HT-29 (cell line): ENCODE measurements around the gene COL8A2. TPM values are rescaled to one million over a fixed set of nuclear protein-coding genes. Genes with fewer than 3 reads are reported as not detected.

Experiments
- DNase-seq: peaks from one replicate; pipeline ENCODE4 v3.0.0-alpha.2; 2015; ENCODE audit warnings: low spot score
- total RNA-seq: library from RNA; depleted of rRNA; stranded (reverse); fragments of >200 nt; shearing (Covaris generic); gene quantifications from 2 replicates; pipeline ENCODE4 v1.2.3, GENCODE V29; 2014; rRNA removed

Gene COL8A2
- total RNA-seq, 1 experiment from 2014 or later: not detected

GRCh38 chr1:36067871-36068270 is 57.2 kb downstream of the COL8A2 start:
- no peak for DNase-seq

- no peak for DNase-seq
These were observed 62.7 kb downstream of the COL8A2 start for GRCh38 chr1:36062315-36062714.

GRCh38 chr1:36055706-36056105 is 69.3 kb downstream of the COL8A2 start:
- no peak for DNase-seq

DNA sequence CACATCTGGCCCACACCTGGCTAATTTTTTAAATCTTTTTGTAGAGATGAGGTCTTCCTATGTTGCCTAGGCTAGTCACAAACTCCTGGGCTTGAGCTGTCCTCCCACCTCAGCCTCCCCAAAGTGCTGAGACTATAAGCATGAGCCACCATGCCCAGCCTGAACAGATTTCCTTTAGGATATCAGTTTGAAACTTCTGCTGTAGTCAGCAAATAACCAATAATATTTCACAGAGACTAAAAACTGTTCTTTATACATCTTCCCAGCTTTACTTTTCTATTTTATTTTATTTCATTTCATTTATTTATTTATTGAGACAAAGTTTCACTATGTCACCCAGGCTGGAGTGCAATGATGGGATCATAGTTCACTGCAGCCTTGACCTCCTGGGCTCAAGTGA is 71.0 kb downstream of the COL8A2 start:
- no peak for DNase-seq

DNA sequence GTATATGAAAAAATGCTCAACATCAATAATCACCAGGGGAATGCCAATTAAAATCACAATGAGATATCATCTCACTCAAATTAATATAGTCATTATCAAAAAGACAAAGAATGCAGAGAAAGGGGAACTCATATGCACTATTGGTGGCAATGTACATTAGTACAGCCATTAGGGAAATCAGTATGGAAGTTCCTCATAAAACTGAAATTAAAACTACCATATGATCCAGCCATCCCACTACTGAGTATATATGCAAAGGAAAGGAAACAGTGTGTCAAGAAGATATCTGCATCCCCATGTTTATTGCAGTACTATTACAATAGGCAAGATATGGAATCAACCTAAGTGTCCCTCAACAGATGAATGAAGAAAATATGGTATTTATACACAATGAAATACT is 73.2 kb downstream of the COL8A2 start:
- DNase-seq: no peak

Other genes with a start within 250 kb of the COL8A2 start
- 11.1 and 13.6 TPM in 2 replicates for gene AGO1, start 242.0 kb downstream of the COL8A2 start, total RNA-seq
- 14.7 and 29.7 TPM in 2 replicates for gene AGO3, start 194.1 kb downstream of the COL8A2 start, total RNA-seq
- not detected in 2 replicates for gene TEKT2, start 41.1 kb downstream of the COL8A2 start, total RNA-seq
- gene ADPRS, start 36.3 kb downstream of the COL8A2 start, total RNA-seq: 61.8 and 68.7 TPM in 2 replicates
- gene TRAPPC3, start 24.3 kb upstream of the COL8A2 start, total RNA-seq: 65.8 and 80.9 TPM in 2 replicates
- 76.6 and 81.5 TPM in 2 replicates for gene MAP7D1, start 30.9 kb upstream of the COL8A2 start, total RNA-seq
- 46.6 and 64.4 TPM in 2 replicates for gene THRAP3, start 99.2 kb upstream of the COL8A2 start, total RNA-seq
- gene SH3D21, start 181.1 kb upstream of the COL8A2 start, total RNA-seq: 12.6 and 14.8 TPM in 2 replicates
- gene EVA1B, start 198.4 kb upstream of the COL8A2 start, total RNA-seq: 25.0 and 32.9 TPM in 2 replicates